Mesenchymal stem cell (in vitro differentiated cells and primary cell): Measurements from ENCODE around the gene ASTN2.

Experiments used
- DNase-seq: peaks from one replicate; pipeline ENCODE4 v3.0.0-alpha.2; 2013
- H2AFZ ChIP-seq: one replicate; pipeline ENCODE4 v1.6.1; 2013; ENCODE audit warnings: low read depth, mild to moderate bottlenecking, control low read depth, inconsistent platforms, low read length, moderate library complexity
- H2AK5ac ChIP-seq: 2 replicates; pipeline ENCODE4 v1.6.1; 2013; ENCODE audit warnings: low read length, moderate library complexity, mild to moderate bottlenecking, inconsistent platforms; ENCODE audit not compliant: severe bottlenecking
- H2BK120ac ChIP-seq: one replicate; pipeline ENCODE4 v1.6.1; 2013; ENCODE audit warnings: low read depth, mild to moderate bottlenecking, inconsistent platforms, low read length, moderate library complexity
- H2BK12ac ChIP-seq, 2 experiments: one replicate each; pipeline ENCODE4 v1.6.1; 2013; ENCODE audit warnings: inconsistent platforms in 2 of 2, low read length in 2 of 2, mild to moderate bottlenecking in 2 of 2, moderate library complexity in 2 of 2, control low read depth in 1 of 2
- H2BK15ac ChIP-seq: one replicate; pipeline ENCODE4 v1.6.1; 2013; ENCODE audit warnings: mild to moderate bottlenecking, low read depth, inconsistent platforms; ENCODE audit not compliant: poor library complexity, severe bottlenecking
- H2BK5ac ChIP-seq: 2 replicates; pipeline ENCODE4 v1.6.1; 2013; ENCODE audit warnings: low read depth, mild to moderate bottlenecking, low read length, control low read depth, inconsistent platforms; ENCODE audit not compliant: poor library complexity, severe bottlenecking
- H3K14ac ChIP-seq, 2 experiments: one replicate each; pipeline ENCODE4 v1.6.1; 2013; ENCODE audit warnings: inconsistent platforms in 2 of 2, low read length in 2 of 2, control low read depth in 1 of 2, mild to moderate bottlenecking in 1 of 2, moderate library complexity in 1 of 2
- H3K18ac ChIP-seq, 2 experiments: one replicate each; pipeline ENCODE4 v1.6.1; 2013; ENCODE audit warnings: inconsistent platforms in 2 of 2, low read length in 2 of 2, control low read depth in 1 of 2, low read depth in 1 of 2, mild to moderate bottlenecking in 1 of 2
- H3K23ac ChIP-seq, 2 experiments: one replicate each; pipeline ENCODE4 v1.6.1; 2013; ENCODE audit warnings: inconsistent platforms in 2 of 2, low read length in 2 of 2, mild to moderate bottlenecking in 2 of 2, moderate library complexity in 2 of 2, control low read depth in 1 of 2
- H3K27ac ChIP-seq: 2 replicates; pipeline ENCODE4 v1.5.1; 2013; ENCODE audit warnings: mild to moderate bottlenecking, moderate library complexity, low read length, control low read depth, inconsistent platforms; ENCODE audit not compliant: poor library complexity, severe bottlenecking
- H3K27me3 ChIP-seq, 2 experiments: 2 replicates each; pipeline versions ENCODE4 v1.6.1 to v1.7.0; 2013; ENCODE audit warnings: low read length in 2 of 2, mild to moderate bottlenecking in 2 of 2, moderate library complexity in 2 of 2, control low read depth in 1 of 2, inconsistent platforms in 1 of 2; ENCODE audit not compliant: control insufficient read depth in 1 of 2, insufficient read depth in 1 of 2
- H3K36me3 ChIP-seq, 2 experiments: 2 replicates each; pipeline versions ENCODE4 v1.6.1 to v1.7.0; 2013; ENCODE audit warnings: low read length in 2 of 2, control low read depth in 1 of 2, inconsistent platforms in 1 of 2, low read depth in 1 of 2, mild to moderate bottlenecking in 1 of 2; ENCODE audit not compliant: insufficient read depth in 2 of 2, control insufficient read depth in 1 of 2
- H3K4ac ChIP-seq, 2 experiments: one replicate each; pipeline ENCODE4 v1.6.1; 2013; ENCODE audit warnings: inconsistent platforms in 2 of 2, low read length in 2 of 2, mild to moderate bottlenecking in 2 of 2, moderate library complexity in 2 of 2, control low read depth in 1 of 2, low read depth in 1 of 2
- H3K4me1 ChIP-seq: 2 replicates; pipeline ENCODE4 v1.6.1; 2013; ENCODE audit warnings: low read depth, low read length, control low read depth; ENCODE audit not compliant: control insufficient read depth, insufficient read depth
- H3K4me2 ChIP-seq: 2 replicates; pipeline ENCODE4 v1.6.1; 2013; ENCODE audit warnings: low read length, mild to moderate bottlenecking, inconsistent platforms; ENCODE audit not compliant: poor library complexity, severe bottlenecking
- H3K4me3 ChIP-seq, 2 experiments: 2 replicates each; pipeline versions ENCODE4 v1.5.1 to v1.7.0; 2013; ENCODE audit warnings: low read length in 2 of 2, mild to moderate bottlenecking in 2 of 2, control low read depth in 1 of 2, low read depth in 1 of 2; ENCODE audit not compliant: insufficient read depth in 1 of 2
- H3K79me1 ChIP-seq: replicated peaks from 2 replicates; pipeline ENCODE4 v1.6.1; 2013; ENCODE audit warnings: mild to moderate bottlenecking, control low read depth, low read length, inconsistent platforms; ENCODE audit not compliant: poor library complexity, severe bottlenecking
- H3K9ac ChIP-seq: 2 replicates; pipeline ENCODE4 v1.7.0; 2013; ENCODE audit warnings: mild to moderate bottlenecking, low read length, moderate library complexity
- H3K9me3 ChIP-seq: 2 replicates; pipeline ENCODE4 v1.7.0; 2013; ENCODE audit warnings: mild to moderate bottlenecking, low read length; ENCODE audit not compliant: control insufficient read depth
- H4K8ac ChIP-seq: one replicate; pipeline ENCODE4 v1.6.1; 2013; ENCODE audit warnings: inconsistent platforms, mild to moderate bottlenecking, low read length, moderate library complexity
- H4K91ac ChIP-seq: one replicate; pipeline ENCODE4 v1.6.1; 2013; ENCODE audit warnings: mild to moderate bottlenecking, low read length, inconsistent platforms
- WGBS: methylation state at CpG from one replicate; pipeline ENCODE4 v1.1.7; 2013; ENCODE audit warnings: mixed read lengths; 5-methylcytosine and 5-hydroxymethylcytosine counted together

The ASTN2 gene

GRCh38 chr9:117084221-117084620 is 330.6 kb downstream of the ASTN2 start:
- Histone ChIP-seq H3K36me3 (no peaks in the 10 kb centered on the region), H3K27ac (no peak overlapping the region), H3K4me3 (no peak overlapping the region), H3K4ac (no peak overlapping the region), H3K4me2 (no peak overlapping the region), H2AK5ac (no peak overlapping the region), H2BK5ac (no peak overlapping the region), H3K14ac (no peak overlapping the region), H2BK15ac (no peak overlapping the region), H3K23ac (no peak overlapping the region), H3K18ac (no peak overlapping the region), H4K8ac (no peak overlapping the region), H3K27me3 (peaks cover 0 to 16% of the 10 kb centered on the region in 2 experiments), H3K9ac (no peak overlapping the region), H2BK12ac (no peak overlapping the region), H4K91ac (no peak overlapping the region), H3K79me1 (no peaks in the 10 kb centered on the region), H2AFZ (no peak overlapping the region), H3K9me3 (no peaks in the 10 kb centered on the region), H3K4me1 (no peaks in the 10 kb centered on the region), H2BK120ac (no peak overlapping the region)
- 74% methylated on average over 3 of the region's 4 CpGs for whole genome bisulfite sequencing
- no peak for DNase-seq

GRCh38 chr9:117083559-117083958 is 331.3 kb downstream of the ASTN2 start:
- Histone ChIP-seq H2BK12ac (no peak overlapping the region), H2BK15ac (no peak overlapping the region), H3K23ac (no peak overlapping the region), H2AFZ (no peak overlapping the region), H3K4me3 (no peak overlapping the region), H3K14ac (no peak overlapping the region), H3K27ac (no peak overlapping the region), H2AK5ac (no peak overlapping the region), H3K79me1 (no peaks in the 10 kb centered on the region), H3K4me1 (no peaks in the 10 kb centered on the region), H4K8ac (no peak overlapping the region), H2BK120ac (no peak overlapping the region), H3K9me3 (no peaks in the 10 kb centered on the region), H3K18ac (no peak overlapping the region), H2BK5ac (no peak overlapping the region), H3K36me3 (no peaks in the 10 kb centered on the region), H3K4ac (no peak overlapping the region), H3K9ac (no peak overlapping the region), H3K4me2 (no peak overlapping the region), H4K91ac (no peak overlapping the region), H3K27me3 (peaks cover 0 to 11% of the 10 kb centered on the region in 2 experiments)
- DNase-seq, result no peak
- 81% methylated on average over 8 of the region's 8 CpGs for WGBS

GRCh38 chr9:117081641-117082317 is 333.1 kb downstream of the ASTN2 start:
- no peak overlapping the region for H3K9ac ChIP-seq
- DNase-seq, result no peak
- H3K36me3 ChIP-seq, result no peaks in the 10 kb centered on the region

GRCh38 chr9:117080765-117081390 is 334.0 kb downstream of the ASTN2 start:
- no peaks in the 10 kb centered on the region for H3K36me3 ChIP-seq
- H2BK15ac ChIP-seq, result no peak overlapping the region
- peaks cover 5 to 11% of the 10 kb centered on the region in 2 experiments for H3K27me3 ChIP-seq
- no peak overlapping the region for H2AFZ ChIP-seq
- 50% methylated on average over 2 of the region's 2 CpGs for WGBS
- H3K18ac ChIP-seq, result no peak overlapping the region
- no peak overlapping the region for H3K4me2 ChIP-seq
- no peak overlapping the region for H3K9ac ChIP-seq
- no peak overlapping the region for H2AK5ac ChIP-seq
- H4K8ac ChIP-seq, result no peak overlapping the region
- H2BK12ac ChIP-seq, result no peak overlapping the region
- H2BK120ac ChIP-seq, result no peak overlapping the region
- H3K27ac ChIP-seq, result no peak overlapping the region
- H4K91ac ChIP-seq, result no peak overlapping the region
- DNase-seq, result no peak
- H3K9me3 ChIP-seq, result no peaks in the 10 kb centered on the region
- no peaks in the 10 kb centered on the region for H3K79me1 ChIP-seq
- no peak overlapping the region for H3K14ac ChIP-seq
- H3K23ac ChIP-seq, result no peak overlapping the region
- no peak overlapping the region for H2BK5ac ChIP-seq
- H3K4ac ChIP-seq, result no peak overlapping the region
- H3K4me3 ChIP-seq, result no peak overlapping the region
- no peaks in the 10 kb centered on the region for H3K4me1 ChIP-seq

More at GRCh38 chr9:117081641-117082317, 333.1 kb downstream of the ASTN2 start:
- no peak overlapping the region for H3K14ac ChIP-seq
- no peak overlapping the region for H2BK12ac ChIP-seq
- WGBS, result 29% methylated on average over 5 of the region's 5 CpGs
- no peak overlapping the region for H4K8ac ChIP-seq
- H2BK15ac ChIP-seq, result no peak overlapping the region
- no peak overlapping the region for H2BK5ac ChIP-seq
- H2AFZ ChIP-seq, result no peak overlapping the region
- H3K9me3 ChIP-seq, result no peaks in the 10 kb centered on the region
- peaks cover 4 to 11% of the 10 kb centered on the region in 2 experiments for H3K27me3 ChIP-seq
- H2BK120ac ChIP-seq, result no peak overlapping the region
- no peaks in the 10 kb centered on the region for H3K79me1 ChIP-seq
- no peak overlapping the region for H4K91ac ChIP-seq
- no peak overlapping the region for H3K23ac ChIP-seq
- no peaks in the 10 kb centered on the region for H3K4me1 ChIP-seq
- no peak overlapping the region for H3K4ac ChIP-seq
- H3K4me3 ChIP-seq, result no peak overlapping the region
- no peak overlapping the region for H3K4me2 ChIP-seq
- H3K27ac ChIP-seq, result no peak overlapping the region
- H2AK5ac ChIP-seq, result no peak overlapping the region
- H3K18ac ChIP-seq, result no peak overlapping the region
